Measurements from ENCODE around the gene TPRG1.

DNA sequence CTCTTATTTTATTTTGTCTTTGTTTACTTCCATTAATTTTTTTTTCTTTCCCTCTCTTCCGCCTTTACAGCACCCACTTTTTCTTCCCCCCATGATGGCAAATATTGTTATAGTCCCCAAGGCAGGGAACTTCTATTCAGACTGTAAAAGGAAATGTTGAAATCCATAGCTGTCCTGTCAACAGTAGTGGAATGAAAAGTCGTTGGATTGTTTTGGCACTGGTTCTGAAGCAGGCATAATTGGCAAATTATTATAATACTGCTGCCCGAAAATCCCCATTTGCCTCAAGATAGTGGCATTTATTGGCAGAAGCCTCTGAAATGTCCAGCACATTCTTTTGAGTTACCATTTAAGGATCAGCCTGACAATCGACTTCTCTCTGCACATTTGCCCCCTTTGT is 150.6 kb downstream of the TPRG1 start:
- TF ChIP-seq, protein P1, sequence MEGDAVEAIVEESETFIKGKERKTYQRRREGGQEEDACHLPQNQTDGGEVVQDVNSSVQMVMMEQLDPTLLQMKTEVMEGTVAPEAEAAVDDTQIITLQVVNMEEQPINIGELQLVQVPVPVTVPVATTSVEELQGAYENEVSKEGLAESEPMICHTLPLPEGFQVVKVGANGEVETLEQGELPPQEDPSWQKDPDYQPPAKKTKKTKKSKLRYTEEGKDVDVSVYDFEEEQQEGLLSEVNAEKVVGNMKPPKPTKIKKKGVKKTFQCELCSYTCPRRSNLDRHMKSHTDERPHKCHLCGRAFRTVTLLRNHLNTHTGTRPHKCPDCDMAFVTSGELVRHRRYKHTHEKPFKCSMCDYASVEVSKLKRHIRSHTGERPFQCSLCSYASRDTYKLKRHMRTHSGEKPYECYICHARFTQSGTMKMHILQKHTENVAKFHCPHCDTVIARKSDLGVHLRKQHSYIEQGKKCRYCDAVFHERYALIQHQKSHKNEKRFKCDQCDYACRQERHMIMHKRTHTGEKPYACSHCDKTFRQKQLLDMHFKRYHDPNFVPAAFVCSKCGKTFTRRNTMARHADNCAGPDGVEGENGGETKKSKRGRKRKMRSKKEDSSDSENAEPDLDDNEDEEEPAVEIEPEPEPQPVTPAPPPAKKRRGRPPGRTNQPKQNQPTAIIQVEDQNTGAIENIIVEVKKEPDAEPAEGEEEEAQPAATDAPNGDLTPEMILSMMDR (conservative IDR thresholded peaks at IDR 0.05 in 1 of 2, IDR thresholded peaks at IDR 0.05 in 1 of 2; ENCODE audit: low read depth in 1 of 2, low read length in 2 of 2): no peak
- TF ChIP-seq EZH2 (IDR thresholded peaks at IDR 0.05; ENCODE audit: low read length, missing control alignments): no peak

All from fibroblast of lung (primary cell).